ENCODE results near the gene SRSF1. TPM values are rescaled to one million over a fixed set of nuclear protein-coding genes. Genes with fewer than 3 reads are reported as not detected.
A peak's percentile ranks its signal among the peaks of the same experiment; 100 is the strongest.

The SRSF1 gene
- total RNA-seq, 1 experiment from 2014 or later = 434 TPM

GRCh38 chr17:57986841-57987580 lies 20.0 kb downstream of the SRSF1 start:
- no TSS peak for BruUV-seq (replicated peaks)
- peaks cover 62% of the 10 kb centered on the region for H3K79me2 ChIP-seq (ENCODE audit: insufficient read depth, low read length)
- H3K4me1 ChIP-seq (ENCODE audit: control insufficient read depth in 1 of 2, insufficient read depth in 2 of 2, low read length in 2 of 2) = peaks cover 57 to 64% of the 10 kb centered on the region in 2 experiments
- ChIA-PET RAD21 (ENCODE audit: low non-redundant PET in 1 of 2, low total read pairs in 2 of 2, uncharacterized antibody in 2 of 2, unreplicated experiment in 2 of 2) (interaction anchor here (0.7 to 1.3 kb wide), 6 partner anchors 13 to 94 kb away, joined by 3 to 7 read pairs (median 3); no protein-coding TSS in a partner anchor), CTCF (interaction anchor here (0.7 to 2.5 kb wide), 9 partner anchors 9 to 127 kb away, joined by 3 to 14 read pairs (median 4); no protein-coding TSS in a partner anchor), POLR2A (interaction anchor here (0.8 to 1.9 kb wide), 6 partner anchors 13 to 126 kb away, joined by 4 to 8 read pairs (median 5); partner anchors contain the start of gene CUEDC1)
- no peaks in the 10 kb centered on the region for H3K9me3 ChIP-seq (ENCODE audit: control insufficient read depth in 1 of 2, insufficient read depth in 1 of 2, low read depth in 1 of 2, low read length in 2 of 2)
- peak overlapping the region; percentile 76 for H3K9ac ChIP-seq (ENCODE audit: low read length)
- no peak for DNase-seq (ENCODE audit: low read depth, low spot score)
- no peaks in the 10 kb centered on the region for H3K9me2 ChIP-seq (ENCODE audit: insufficient read depth)
- peak overlapping the region; percentile 67 to 73 for H3K4me3 ChIP-seq (replicated peaks in 1 of 2; ENCODE audit: low read depth in 1 of 2, low read length in 2 of 2)
- no peaks in the 10 kb centered on the region for H3K27me3 ChIP-seq (ENCODE audit: insufficient read depth, low read length)
- peak overlapping the region; percentile 89 for H3K4me2 ChIP-seq (ENCODE audit: low read length)
- no peak overlapping the region for H2AFZ ChIP-seq (ENCODE audit: low read depth, low read length, poor library complexity, severe bottlenecking)
- H3K36me3 ChIP-seq (ENCODE audit: control insufficient read depth in 1 of 2, insufficient read depth in 2 of 2, low read length in 2 of 2) = peaks cover 0 to 39% of the 10 kb centered on the region in 2 experiments; a peak in 3 of 4 replicates
- peak overlapping the region; percentile 96 for H3K27ac ChIP-seq (ENCODE audit: low read depth, low read length)
- intact Hi-C loops (cut with micrococcal nuclease) = loop anchor here (2.0 to 5.0 kb wide), 2 partner anchors 38 to 110 kb away; no protein-coding TSS in a partner anchor
- ATAC-seq = peak; percentile 12
- peaks cover 2% of the 10 kb centered on the region; the same call in 1 of the 2 replicates for H4K20me1 ChIP-seq (ENCODE audit: insufficient read depth)
- TF ChIP-seq FOSL1 (IDR thresholded peaks at IDR 0.05; ENCODE audit: low read depth) (peak; percentile 49), CBX3 (IDR thresholded peaks at IDR 0.05; ENCODE audit: low read depth) (no peak), JUND (IDR thresholded peaks at IDR 0.05) (peak; percentile 35; the same call in 1 of the 2 replicates), SIN3A (IDR thresholded peaks at IDR 0.05; ENCODE audit: low read depth) (peak; percentile 43; the same call in 1 of the 2 replicates)

GRCh38 chr17:57985675-57985974 lies 21.4 kb downstream of the SRSF1 start:
- CTCF ChIA-PET = interaction anchor here (0.7 to 2.5 kb wide), 6 partner anchors 14 to 128 kb away, joined by 3 to 14 read pairs (median 6); no protein-coding TSS in a partner anchor
- Histone ChIP-seq H3K4me3 (replicated peaks in 1 of 2; ENCODE audit: low read depth in 1 of 2, low read length in 2 of 2) (peak overlapping the region; percentile 23 to 67), H3K9me2 (ENCODE audit: insufficient read depth) (no peaks in the 10 kb centered on the region), H4K20me1 (ENCODE audit: insufficient read depth) (no peaks in the 10 kb centered on the region), H3K9ac (ENCODE audit: low read length) (peak overlapping the region; percentile 76), H3K27me3 (ENCODE audit: insufficient read depth, low read length) (no peaks in the 10 kb centered on the region), H3K9me3 (ENCODE audit: control insufficient read depth in 1 of 2, insufficient read depth in 1 of 2, low read depth in 1 of 2, low read length in 2 of 2) (no peaks in the 10 kb centered on the region), H3K4me2 (ENCODE audit: low read length) (peak overlapping the region; percentile 89), H3K36me3 (ENCODE audit: control insufficient read depth in 1 of 2, insufficient read depth in 2 of 2, low read length in 2 of 2) (peaks cover 7 to 48% of the 10 kb centered on the region in 2 experiments), H3K4me1 (ENCODE audit: control insufficient read depth in 1 of 2, insufficient read depth in 2 of 2, low read length in 2 of 2) (peaks cover 44 to 50% of the 10 kb centered on the region in 2 experiments), H2AFZ (ENCODE audit: low read depth, low read length, poor library complexity, severe bottlenecking) (no peak overlapping the region), H3K27ac (ENCODE audit: low read depth, low read length) (peak overlapping the region; percentile 96; the same call in 1 of the 2 replicates), H3K79me2 (ENCODE audit: insufficient read depth, low read length) (peaks cover 70% of the 10 kb centered on the region)
- ATAC-seq (no peak), DNase-seq (ENCODE audit: low read depth, low spot score) (no peak)
- intact Hi-C loops (cut with micrococcal nuclease) = loop anchor here (5.0 kb wide), 1 partner anchor 108 kb away; no protein-coding TSS in a partner anchor
- RAD21 ChIA-PET (ENCODE audit: low non-redundant PET in 1 of 2, low total read pairs in 2 of 2, uncharacterized antibody in 2 of 2, unreplicated experiment in 2 of 2) = interaction anchor here (0.6 to 1.0 kb wide), 3 partner anchors 115 to 125 kb away, joined by 3 to 4 read pairs (median 3); no protein-coding TSS in a partner anchor
- POLR2A ChIA-PET = interaction anchor here (0.7 to 1.9 kb wide), 5 partner anchors 14 to 87 kb away, joined by 3 to 8 read pairs (median 3); partner anchors contain the start of gene SRSF1
- no TSS peak for BruUV-seq (replicated peaks)
- TF ChIP-seq, protein P1, sequence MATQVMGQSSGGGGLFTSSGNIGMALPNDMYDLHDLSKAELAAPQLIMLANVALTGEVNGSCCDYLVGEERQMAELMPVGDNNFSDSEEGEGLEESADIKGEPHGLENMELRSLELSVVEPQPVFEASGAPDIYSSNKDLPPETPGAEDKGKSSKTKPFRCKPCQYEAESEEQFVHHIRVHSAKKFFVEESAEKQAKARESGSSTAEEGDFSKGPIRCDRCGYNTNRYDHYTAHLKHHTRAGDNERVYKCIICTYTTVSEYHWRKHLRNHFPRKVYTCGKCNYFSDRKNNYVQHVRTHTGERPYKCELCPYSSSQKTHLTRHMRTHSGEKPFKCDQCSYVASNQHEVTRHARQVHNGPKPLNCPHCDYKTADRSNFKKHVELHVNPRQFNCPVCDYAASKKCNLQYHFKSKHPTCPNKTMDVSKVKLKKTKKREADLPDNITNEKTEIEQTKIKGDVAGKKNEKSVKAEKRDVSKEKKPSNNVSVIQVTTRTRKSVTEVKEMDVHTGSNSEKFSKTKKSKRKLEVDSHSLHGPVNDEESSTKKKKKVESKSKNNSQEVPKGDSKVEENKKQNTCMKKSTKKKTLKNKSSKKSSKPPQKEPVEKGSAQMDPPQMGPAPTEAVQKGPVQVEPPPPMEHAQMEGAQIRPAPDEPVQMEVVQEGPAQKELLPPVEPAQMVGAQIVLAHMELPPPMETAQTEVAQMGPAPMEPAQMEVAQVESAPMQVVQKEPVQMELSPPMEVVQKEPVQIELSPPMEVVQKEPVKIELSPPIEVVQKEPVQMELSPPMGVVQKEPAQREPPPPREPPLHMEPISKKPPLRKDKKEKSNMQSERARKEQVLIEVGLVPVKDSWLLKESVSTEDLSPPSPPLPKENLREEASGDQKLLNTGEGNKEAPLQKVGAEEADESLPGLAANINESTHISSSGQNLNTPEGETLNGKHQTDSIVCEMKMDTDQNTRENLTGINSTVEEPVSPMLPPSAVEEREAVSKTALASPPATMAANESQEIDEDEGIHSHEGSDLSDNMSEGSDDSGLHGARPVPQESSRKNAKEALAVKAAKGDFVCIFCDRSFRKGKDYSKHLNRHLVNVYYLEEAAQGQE (IDR thresholded peaks at IDR 0.05; ENCODE audit: low read depth) = no peak
- 0 out of 2 replicates have a peak, but pooled peaks have one; percentile 45 for TF ChIP-seq ATF3 (IDR thresholded peaks at IDR 0.05)
- TF ChIP-seq SIN3A (IDR thresholded peaks at IDR 0.05; ENCODE audit: low read depth) = 0 out of 2 replicates have a peak, but pooled peaks have one; percentile 30
- peak; percentile 36; the same call in 1 of the 2 replicates for TF ChIP-seq SRF (IDR thresholded peaks at IDR 0.05; ENCODE audit: low read depth)
- no peak for TF ChIP-seq POLR2A (IDR thresholded peaks at IDR 0.05; ENCODE audit: borderline replicate concordance, extremely low read depth, insufficient read depth, insufficient read length)
- TF ChIP-seq ZBTB33 (IDR thresholded peaks at IDR 0.05; ENCODE audit: extremely low read depth, insufficient replicate concordance, low read length) = no peak
- peak; percentile 75 for TF ChIP-seq FOSL1 (IDR thresholded peaks at IDR 0.05; ENCODE audit: low read depth)
- peak; percentile 78 for TF ChIP-seq JUND (IDR thresholded peaks at IDR 0.05)
- peak; percentile 45; the same call in 1 of the 2 replicates for TF ChIP-seq CBX3 (IDR thresholded peaks at IDR 0.05; ENCODE audit: low read depth)
- TF ChIP-seq SP1 (IDR thresholded peaks at IDR 0.05; ENCODE audit: low read depth) = peak; percentile 60; the same call in 1 of the 2 replicates
